ENCODE data around the gene SORCS2. TPM values are rescaled to one million over a fixed set of nuclear protein-coding genes. Genes with fewer than 3 reads are reported as not detected.

SORCS2 gene
- polyA plus RNA-seq, 3 donors = 0.46 to 0.55 TPM; not detected in 1

DNA sequence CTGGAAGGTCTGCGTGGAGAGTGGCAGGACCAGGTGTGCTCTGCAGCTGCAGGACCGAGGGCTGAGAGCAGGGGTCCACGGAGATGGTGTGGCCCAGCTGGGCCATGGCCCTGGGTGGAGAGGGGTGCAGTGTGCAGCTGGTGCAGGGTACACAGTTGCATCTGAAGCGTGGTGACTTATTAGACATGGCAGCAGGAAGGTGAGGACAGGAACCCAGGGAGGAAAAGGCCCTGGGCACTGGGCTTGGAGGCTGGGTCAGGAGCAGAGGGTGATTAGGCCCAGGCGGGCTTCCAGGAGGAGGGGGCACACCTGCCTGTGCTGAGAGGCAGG lies 457.0 kb downstream of the SORCS2 start:
- Histone ChIP-seq H3K36me3 (replicated peaks in 1 of 2; ENCODE audit: control insufficient read depth in 1 of 2, insufficient read depth in 2 of 2, low read length in 2 of 2) (no peaks in the 10 kb centered on the region), H3K4me3 (replicated peaks in 1 of 3; ENCODE audit: low read depth in 2 of 3, low read length in 3 of 3) (peak overlapping the region in 1 of 3 experiments; percentile 54), H4K20me1 (ENCODE audit: insufficient read depth, low read length) (no peaks in the 10 kb centered on the region), H3K9me3 (replicated peaks in 1 of 2; ENCODE audit: control insufficient read depth in 1 of 2, insufficient read depth in 1 of 2, low read length in 2 of 2) (peaks cover 0 to 3% of the 10 kb centered on the region in 2 donors), H3K9ac (ENCODE audit: insufficient read depth, low read length, poor library complexity, severe bottlenecking) (peak overlapping the region; percentile 65), H2AFZ (ENCODE audit: insufficient read depth, low read depth, low read length, poor library complexity, severe bottlenecking) (no peak overlapping the region), H3K27ac (ENCODE audit: low read depth in 1 of 2, low read length in 2 of 2) (peak overlapping the region; percentile 84 to 92), H3K27me3 (ENCODE audit: control insufficient read depth in 2 of 2, insufficient read depth in 2 of 2, low read length in 2 of 2) (no peaks in the 10 kb centered on the region), H3K4me1 (ENCODE audit: control insufficient read depth in 1 of 2, insufficient read depth in 2 of 2, low read length in 2 of 2) (peaks cover 90 to 98% of the 10 kb centered on the region in 2 donors), H3K4me2 (replicated peaks; ENCODE audit: extremely low read depth, low read length, poor library complexity, severe bottlenecking) (peak overlapping the region; percentile 56), H3K79me2 (ENCODE audit: insufficient read depth, low read length) (no peaks in the 10 kb centered on the region)
- H3K27ac Mint-ChIP-seq = peak overlapping the region; percentile 96 to 100 (median 99)
- H3K4me3 Mint-ChIP-seq = peak overlapping the region; percentile 64 to 72
- TF ChIP-seq, protein P1, sequence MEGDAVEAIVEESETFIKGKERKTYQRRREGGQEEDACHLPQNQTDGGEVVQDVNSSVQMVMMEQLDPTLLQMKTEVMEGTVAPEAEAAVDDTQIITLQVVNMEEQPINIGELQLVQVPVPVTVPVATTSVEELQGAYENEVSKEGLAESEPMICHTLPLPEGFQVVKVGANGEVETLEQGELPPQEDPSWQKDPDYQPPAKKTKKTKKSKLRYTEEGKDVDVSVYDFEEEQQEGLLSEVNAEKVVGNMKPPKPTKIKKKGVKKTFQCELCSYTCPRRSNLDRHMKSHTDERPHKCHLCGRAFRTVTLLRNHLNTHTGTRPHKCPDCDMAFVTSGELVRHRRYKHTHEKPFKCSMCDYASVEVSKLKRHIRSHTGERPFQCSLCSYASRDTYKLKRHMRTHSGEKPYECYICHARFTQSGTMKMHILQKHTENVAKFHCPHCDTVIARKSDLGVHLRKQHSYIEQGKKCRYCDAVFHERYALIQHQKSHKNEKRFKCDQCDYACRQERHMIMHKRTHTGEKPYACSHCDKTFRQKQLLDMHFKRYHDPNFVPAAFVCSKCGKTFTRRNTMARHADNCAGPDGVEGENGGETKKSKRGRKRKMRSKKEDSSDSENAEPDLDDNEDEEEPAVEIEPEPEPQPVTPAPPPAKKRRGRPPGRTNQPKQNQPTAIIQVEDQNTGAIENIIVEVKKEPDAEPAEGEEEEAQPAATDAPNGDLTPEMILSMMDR (IDR thresholded peaks at IDR 0.05) = no peak
- H3K36me3 Mint-ChIP-seq = peaks cover 24 to 25% of the 10 kb centered on the region in 2 donors
- no peak for DNase-seq
- WGBS (ENCODE audit: insufficient coverage) = 82% methylated on average over 5 of the region's 5 CpGs
- peaks cover 6 to 40% (median 14%) of the 10 kb centered on the region in 3 donors for H3K27me3 Mint-ChIP-seq (ENCODE audit: low read depth in 3 of 3)
- peaks cover 95% of the 10 kb centered on the region for H3K4me1 Mint-ChIP-seq
- intact Hi-C loops (cut with micrococcal nuclease) = loop anchor here in 1 of 2 donors (10.0 kb wide), 1 partner anchor 945 kb away; the partner anchor contains the start of gene MRFAP1L1
- H3K9me3 Mint-ChIP-seq = peaks cover 0 to 19% (median 8%) of the 10 kb centered on the region in 7 donors

DNA sequence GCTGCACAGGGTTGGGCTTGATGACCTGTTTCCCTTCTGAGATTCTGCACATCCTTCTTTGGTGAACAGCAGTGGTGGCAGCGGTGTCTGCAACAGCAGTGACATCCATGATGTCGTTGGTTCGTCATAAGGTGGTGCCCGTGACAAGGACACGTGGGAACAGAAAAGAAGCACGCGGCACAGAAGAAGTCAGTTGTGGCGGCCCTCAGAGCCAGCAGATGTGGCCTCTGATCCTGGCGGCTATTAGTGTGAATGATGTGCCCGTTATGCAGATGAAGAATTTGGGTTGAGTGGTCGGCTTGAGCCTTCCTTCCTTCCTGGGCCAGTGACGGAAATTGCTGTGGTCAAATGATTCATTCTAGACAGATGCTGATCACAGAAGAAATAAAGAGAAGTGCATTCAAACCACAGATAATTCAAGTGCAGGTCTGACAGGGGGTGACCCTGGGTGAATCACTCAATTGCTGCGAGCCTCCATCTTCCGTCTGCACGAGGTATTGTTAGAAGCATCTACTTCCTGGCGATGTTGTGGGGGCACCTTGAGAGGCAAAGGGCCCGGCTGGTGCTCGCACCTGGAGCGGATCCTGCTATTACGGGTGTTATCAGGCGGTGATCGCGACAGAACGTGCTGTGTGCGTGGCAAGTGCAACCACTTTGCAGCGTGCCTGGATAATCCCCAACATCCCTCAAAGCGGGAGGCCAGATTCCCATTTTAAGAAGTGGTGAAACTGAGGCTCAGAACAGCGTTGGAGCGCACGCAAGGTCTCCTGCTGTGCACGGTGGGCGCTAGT lies 457.6 kb downstream of the SORCS2 start:
- Histone ChIP-seq H3K9ac (ENCODE audit: insufficient read depth, low read length, poor library complexity, severe bottlenecking) (peak overlapping the region; percentile 65), H3K27ac (ENCODE audit: low read depth in 1 of 2, low read length in 2 of 2) (peak overlapping the region; percentile 84 to 92), H3K36me3 (replicated peaks in 1 of 2; ENCODE audit: control insufficient read depth in 1 of 2, insufficient read depth in 2 of 2, low read length in 2 of 2) (no peaks in the 10 kb centered on the region), H3K4me2 (replicated peaks; ENCODE audit: extremely low read depth, low read length, poor library complexity, severe bottlenecking) (peak overlapping the region; percentile 56), H3K4me1 (ENCODE audit: control insufficient read depth in 1 of 2, insufficient read depth in 2 of 2, low read length in 2 of 2) (peaks cover 96 to 99% of the 10 kb centered on the region in 2 donors), H3K9me3 (replicated peaks in 1 of 2; ENCODE audit: control insufficient read depth in 1 of 2, insufficient read depth in 1 of 2, low read length in 2 of 2) (no peaks in the 10 kb centered on the region), H4K20me1 (ENCODE audit: insufficient read depth, low read length) (no peaks in the 10 kb centered on the region), H3K79me2 (ENCODE audit: insufficient read depth, low read length) (no peaks in the 10 kb centered on the region), H2AFZ (ENCODE audit: insufficient read depth, low read depth, low read length, poor library complexity, severe bottlenecking) (no peak overlapping the region), H3K27me3 (ENCODE audit: control insufficient read depth in 2 of 2, insufficient read depth in 2 of 2, low read length in 2 of 2) (no peaks in the 10 kb centered on the region), H3K4me3 (replicated peaks in 1 of 3; ENCODE audit: low read depth in 2 of 3, low read length in 3 of 3) (peak overlapping the region in 1 of 3 experiments; percentile 54)
- peaks cover 96% of the 10 kb centered on the region for H3K4me1 Mint-ChIP-seq
- peak overlapping the region; percentile 96 to 100 (median 99) for H3K27ac Mint-ChIP-seq
- H3K4me3 Mint-ChIP-seq = peak overlapping the region; percentile 64 to 72
- TF ChIP-seq, protein P1 (IDR thresholded peaks at IDR 0.05) = no peak
- peaks cover 6 to 42% (median 20%) of the 10 kb centered on the region in 3 donors for H3K27me3 Mint-ChIP-seq (ENCODE audit: low read depth in 3 of 3)
- DNase-seq = peak; percentile 96 to 97 (median 96)
- WGBS (ENCODE audit: insufficient coverage) = 6% methylated on average over 27 of the region's 32 CpGs
- H3K36me3 Mint-ChIP-seq = peaks cover 20 to 22% of the 10 kb centered on the region in 2 donors
- intact Hi-C loops (cut with micrococcal nuclease) = loop anchor here in 1 of 2 donors (2.0 to 10.0 kb wide), 3 partner anchors 15 to 945 kb away; partner anchors contain the start of gene MRFAP1L1
- peaks cover 0 to 13% (median 8%) of the 10 kb centered on the region in 7 donors for H3K9me3 Mint-ChIP-seq

Data from CD14-positive monocyte (primary cell).